ENCODE measurements around the gene PTPRE.

PTPRE gene

GRCh38 chr10:128111696-128112095 lies 204.8 kb downstream of the PTPRE start:
- no peak for TF ChIP-seq CTCF (conservative IDR thresholded peaks at IDR 0.05)
- no peak for TF ChIP-seq ZFX (IDR thresholded peaks at IDR 0.05)
- no peak overlapping the region; the same call in 1 of the 2 replicates for H3K27ac ChIP-seq

- no peak overlapping the region for H3K27ac ChIP-seq
- no peak for TF ChIP-seq CTCF (conservative IDR thresholded peaks at IDR 0.05)
- no peak for TF ChIP-seq ZFX (IDR thresholded peaks at IDR 0.05)
These were observed 206.1 kb downstream of the PTPRE start for GRCh38 chr10:128113026-128113425.

GRCh38 chr10:128114901-128115300 lies 208.0 kb downstream of the PTPRE start:
- no peak overlapping the region for H3K27ac ChIP-seq
- TF ChIP-seq ZFX (IDR thresholded peaks at IDR 0.05) (no peak), CTCF (conservative IDR thresholded peaks at IDR 0.05) (no peak)

GRCh38 chr10:128115356-128115755 lies 208.5 kb downstream of the PTPRE start:
- TF ChIP-seq ZFX (IDR thresholded peaks at IDR 0.05): no peak
- no peak for TF ChIP-seq CTCF (conservative IDR thresholded peaks at IDR 0.05)
- no peak overlapping the region for H3K27ac ChIP-seq

GRCh38 chr10:128116187-128116586 lies 209.3 kb downstream of the PTPRE start:
- H3K27ac ChIP-seq: no peak overlapping the region
- TF ChIP-seq CTCF (conservative IDR thresholded peaks at IDR 0.05) (no peak), ZFX (IDR thresholded peaks at IDR 0.05) (no peak)

- TF ChIP-seq ZFX (IDR thresholded peaks at IDR 0.05): no peak
- peak; percentile 37 for TF ChIP-seq CTCF (conservative IDR thresholded peaks at IDR 0.05)
- H3K27ac ChIP-seq: no peak overlapping the region
These were observed 210.1 kb downstream of the PTPRE start for GRCh38 chr10:128116851-128117615.

- H3K27ac ChIP-seq: no peak overlapping the region
- no peak for TF ChIP-seq CTCF (conservative IDR thresholded peaks at IDR 0.05)
- TF ChIP-seq ZFX (IDR thresholded peaks at IDR 0.05): no peak
These were observed 215.0 kb downstream of the PTPRE start for GRCh38 chr10:128121750-128122412.

Measured in C4-2B (cell line).